Breast epithelium (tissue), 3 donors: ENCODE measurements around the gene CDH20.

ENCODE experiments used
- CTCF ChIP-seq, 3 donors: fragments of 450-650 bp; IDR thresholded peaks; one replicate each; pipeline ENCODE4 v1.5.1; 2016 to 2017; ENCODE audit warnings: antibody characterized with exemption in 3 of 3, mild to moderate bottlenecking in 3 of 3, moderate library complexity in 3 of 3
- POLR2A ChIP-seq: fragments of 450-650 bp; IDR thresholded peaks from one replicate; pipeline ENCODE4 v1.6.1; 2016; ENCODE audit warnings: antibody characterized with exemption, mild to moderate bottlenecking, moderate library complexity

- no peak for TF ChIP-seq CTCF (IDR thresholded peaks at IDR 0.05)
- TF ChIP-seq POLR2A: no peak
Observed at GRCh38 chr18:61295153-61295552, 38.1 kb upstream of the CDH20 start.
